ENCODE results near the gene DGKQ. TPM values are rescaled to one million over a fixed set of nuclear protein-coding genes. Genes with fewer than 3 reads are reported as not detected.
"Not testable (repeated sequence)": the region's sequence is repeated elsewhere in the genome, so short reads cannot be mapped to it uniquely, and the experiment has no call there.

DGKQ gene
- polyA plus RNA-seq, 4 donors = 6.0 to 9.9 (median 7.1) TPM

DNA sequence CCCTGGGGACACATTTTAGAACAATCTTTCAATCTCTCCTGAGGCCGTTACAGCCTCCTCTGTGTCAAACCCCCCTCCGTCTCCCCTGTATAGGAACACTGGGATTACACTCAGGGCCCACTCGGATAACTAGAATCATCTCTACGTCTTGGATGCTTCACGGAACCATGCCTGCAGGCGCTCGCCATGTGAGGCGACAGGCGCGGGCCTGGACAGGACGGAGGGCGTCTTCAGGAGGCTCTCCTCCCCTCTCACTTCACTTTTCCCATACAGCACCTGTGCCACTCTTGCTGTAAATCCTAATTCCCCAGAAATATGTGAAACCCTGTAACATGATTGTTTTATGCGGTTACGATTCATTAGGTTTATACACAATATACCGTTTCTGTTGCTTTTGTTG is 9.4 kb upstream of the DGKQ start:
- no peak for DNase-seq (ENCODE audit: low read depth in 4 of 4, low spot score in 3 of 4)

DNA sequence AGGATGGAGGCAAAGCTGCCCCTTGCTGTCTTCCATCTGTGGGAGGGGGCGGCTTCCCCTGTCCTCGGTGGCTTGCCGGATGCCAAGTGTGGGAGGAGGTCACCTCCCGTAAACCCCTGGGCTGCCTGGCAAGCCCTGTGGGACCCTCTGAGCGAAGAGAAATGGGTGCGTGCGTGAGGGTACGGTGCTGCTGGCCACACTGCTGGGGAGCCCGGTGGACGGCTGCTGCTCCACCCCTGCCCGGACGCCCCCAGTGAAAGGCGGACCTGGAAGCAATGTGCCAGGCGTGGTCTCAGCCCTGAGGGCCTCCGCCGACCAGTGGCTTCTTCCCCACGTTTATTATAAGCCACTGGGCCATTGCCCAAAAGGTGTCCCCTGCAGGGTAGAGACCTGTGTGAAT is 8.9 kb upstream of the DGKQ start:
- no peak for DNase-seq (ENCODE audit: low read depth in 4 of 4, low spot score in 3 of 4)

DNA sequence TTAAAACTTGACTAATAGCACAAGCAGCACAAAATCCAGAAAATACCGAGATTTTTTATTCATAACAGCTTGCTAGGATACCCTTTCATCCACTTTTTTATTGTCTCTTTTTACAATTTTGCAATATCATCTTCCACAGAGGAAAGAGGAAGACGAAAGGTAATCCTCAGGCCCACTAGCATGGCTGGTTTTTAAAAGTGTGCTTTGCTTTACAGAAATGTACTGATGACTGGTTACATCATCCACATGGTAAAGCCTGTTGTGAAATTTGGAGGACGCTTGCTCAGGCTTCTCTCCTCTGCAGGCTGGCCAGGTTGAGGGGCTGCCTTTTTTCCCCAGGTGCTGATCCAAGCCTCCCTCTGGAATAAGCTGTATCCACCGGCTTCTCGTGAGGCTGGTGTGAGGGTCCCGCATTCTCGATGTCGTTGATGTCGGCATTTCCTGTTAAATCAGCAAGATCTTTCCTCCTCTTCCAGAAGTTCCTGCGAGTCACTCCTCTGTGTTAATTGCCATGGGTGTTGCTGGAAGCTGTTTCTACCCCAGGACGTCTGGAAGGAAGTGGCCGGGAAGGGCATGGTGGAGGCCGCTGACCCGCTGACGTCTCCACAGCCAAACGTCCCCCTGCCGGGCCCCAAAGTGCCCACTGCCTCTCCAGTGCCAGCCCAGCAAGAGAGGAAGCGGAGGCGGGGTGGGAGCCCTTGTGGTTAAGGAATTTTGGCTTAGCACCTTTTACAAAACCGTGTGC is 5.8 kb upstream of the DGKQ start:
- DNase-seq (ENCODE audit: low read depth in 4 of 4, low spot score in 3 of 4) = no peak

DNA sequence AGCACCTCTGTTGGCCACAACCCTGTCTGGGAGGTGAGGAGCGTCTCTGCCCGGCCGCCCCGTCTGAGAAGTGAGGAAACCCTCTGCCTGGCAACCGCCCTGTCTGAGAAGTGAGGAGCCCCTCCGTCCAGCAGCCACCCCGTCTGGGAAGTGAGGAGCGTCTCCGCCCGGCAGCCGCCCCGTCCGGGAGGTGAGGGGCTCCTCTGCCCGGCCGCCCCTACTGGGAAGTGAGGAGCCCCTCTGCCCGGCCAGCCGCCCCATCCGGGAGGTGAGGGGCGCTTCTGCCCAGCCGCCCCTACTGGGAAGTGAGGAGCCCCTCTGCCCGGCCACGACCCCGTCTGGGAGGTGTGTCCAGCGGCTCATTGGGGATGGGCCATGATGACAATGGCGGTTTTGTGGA is 2.6 kb upstream of the DGKQ start:
- DNase-seq (ENCODE audit: low read depth in 4 of 4, low spot score in 3 of 4) = not testable (repeated sequence)

DNA sequence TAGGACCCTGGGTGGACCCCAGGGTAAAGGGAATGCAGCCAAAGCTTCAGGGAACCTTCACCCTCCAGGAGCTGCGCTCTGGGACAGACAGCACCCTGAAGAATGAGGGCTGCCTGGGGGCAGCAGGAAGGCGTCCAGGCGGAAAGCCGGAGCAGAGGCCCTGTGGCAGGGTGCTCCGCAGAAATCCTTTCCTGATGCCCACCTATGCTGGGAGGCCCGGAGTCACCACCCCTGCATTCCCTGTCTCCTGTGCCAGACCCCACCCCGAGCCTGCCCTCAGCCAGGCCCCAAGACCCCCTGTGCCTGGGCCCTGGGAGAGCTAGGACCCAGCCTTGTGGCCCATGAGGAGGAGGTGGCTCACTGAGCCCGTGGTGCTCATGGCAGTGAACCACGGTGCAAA is 1.3 kb upstream of the DGKQ start:
- DNase-seq (ENCODE audit: low read depth in 4 of 4, low spot score in 3 of 4) = no peak

DNA sequence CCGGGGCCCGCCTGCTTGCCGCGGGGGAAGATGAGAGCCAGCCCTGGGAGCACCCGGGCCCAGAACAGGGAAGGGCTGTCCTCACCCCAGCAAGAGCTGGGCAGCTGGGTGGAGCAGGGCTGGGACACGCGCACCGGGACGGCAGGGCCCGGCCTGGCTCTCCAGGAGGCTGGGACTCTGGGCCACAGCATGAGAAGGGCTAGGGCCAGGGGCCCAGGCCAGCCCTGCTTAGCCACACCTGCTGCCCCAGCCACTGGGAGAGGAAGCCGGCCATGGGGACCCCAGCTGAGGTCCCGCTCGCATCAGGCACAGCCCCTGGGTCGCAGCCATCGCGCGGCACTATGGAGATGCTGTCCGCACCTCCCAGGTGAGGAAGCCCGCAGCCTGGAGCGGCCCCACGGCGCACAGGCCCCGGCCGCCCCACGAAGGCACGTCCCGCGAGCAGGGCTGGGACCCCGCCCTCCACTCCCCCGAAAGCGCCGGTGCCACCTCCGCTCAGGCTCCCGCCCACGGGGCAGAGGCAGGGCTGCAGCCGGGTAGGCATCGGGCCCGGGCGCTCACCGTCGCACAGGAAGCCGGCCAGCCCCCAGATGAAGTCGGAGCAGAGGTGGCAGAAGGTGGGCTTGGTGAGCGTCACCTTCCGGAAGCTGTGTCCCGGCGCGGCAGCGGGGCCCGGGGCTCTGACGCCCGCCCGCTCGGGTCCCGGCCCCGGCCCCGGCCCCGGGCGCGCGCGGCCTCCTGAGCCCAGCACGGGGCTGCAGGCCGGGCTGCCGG is 531 bp downstream of the DGKQ start:
- DNase-seq (ENCODE audit: low read depth in 4 of 4, low spot score in 3 of 4) = no peak

DNA sequence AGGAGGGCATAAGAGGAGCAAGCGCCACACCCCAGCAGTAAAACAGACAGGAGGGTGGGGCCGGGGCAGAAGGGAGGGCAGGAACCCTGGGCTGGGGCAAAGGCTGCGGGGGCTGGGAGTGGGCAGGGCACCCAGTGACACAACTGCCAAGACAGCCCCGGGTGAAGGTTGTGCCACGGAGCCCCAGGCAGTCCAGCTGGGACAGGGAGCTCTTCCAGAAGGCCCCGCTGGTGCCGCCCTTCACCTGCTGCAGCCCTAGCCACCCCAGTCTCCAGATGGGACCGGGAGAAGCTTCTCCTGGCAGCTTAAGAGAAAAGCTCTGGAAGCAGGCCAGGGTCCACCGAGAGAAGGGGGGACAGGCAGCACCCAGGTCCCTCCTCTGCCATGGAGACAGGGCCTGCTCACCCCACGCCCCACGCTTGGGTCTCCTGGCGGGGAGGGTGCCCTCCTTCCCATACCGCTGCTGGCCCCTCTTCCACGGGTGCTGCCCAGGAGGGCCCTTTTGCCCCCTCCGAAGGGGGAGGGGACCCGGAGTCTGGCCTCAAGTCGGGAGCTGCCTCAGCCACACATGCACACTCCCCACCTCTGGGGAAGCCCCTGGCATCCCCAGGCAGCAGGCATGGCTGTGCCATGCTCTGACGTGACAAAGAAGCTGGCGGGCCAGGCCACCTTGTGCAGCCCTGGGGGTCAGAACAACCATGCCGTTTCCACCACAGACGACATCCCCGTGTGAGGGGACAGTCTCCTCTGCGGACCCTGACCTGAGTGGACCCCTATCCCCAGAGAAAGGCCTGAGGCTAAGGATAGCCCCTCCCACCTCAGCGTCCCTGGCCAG is 1.5 kb downstream of the DGKQ start:
- DNase-seq (ENCODE audit: low read depth in 4 of 4, low spot score in 3 of 4) = no peak

DNA sequence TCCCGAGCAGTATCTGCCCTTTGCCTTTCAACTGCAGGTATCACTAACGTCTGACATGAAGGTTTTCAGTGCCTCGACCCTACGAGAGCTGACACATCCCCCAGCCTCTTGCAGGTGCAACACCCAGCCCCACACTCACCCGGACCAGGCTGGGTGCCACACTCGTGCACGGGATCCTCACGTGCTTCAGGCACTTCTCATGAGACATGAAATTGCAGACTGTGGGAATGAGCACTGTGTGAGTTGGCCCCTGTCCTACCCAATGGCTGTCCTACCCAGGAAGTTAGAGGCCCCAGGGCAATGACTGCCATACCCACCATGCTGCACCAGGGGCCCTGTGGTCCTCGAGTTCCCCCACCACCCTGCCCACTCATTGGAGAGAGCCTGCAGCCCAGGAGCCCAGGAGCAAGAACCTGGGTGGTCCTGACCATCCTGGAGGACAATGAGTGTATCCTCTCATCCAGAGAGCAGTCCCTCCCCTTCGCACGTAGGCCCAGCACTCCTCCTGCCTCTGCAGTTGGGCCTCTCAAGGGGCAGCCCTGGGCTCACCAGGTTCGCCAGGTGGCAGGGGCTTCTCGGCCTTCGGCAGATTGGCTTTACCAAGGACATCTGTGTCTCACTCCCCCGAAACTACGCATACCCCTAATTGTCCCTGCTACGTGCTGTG is 2.4 kb downstream of the DGKQ start:
- no peak for DNase-seq (ENCODE audit: low read depth in 4 of 4, low spot score in 3 of 4)

DNA sequence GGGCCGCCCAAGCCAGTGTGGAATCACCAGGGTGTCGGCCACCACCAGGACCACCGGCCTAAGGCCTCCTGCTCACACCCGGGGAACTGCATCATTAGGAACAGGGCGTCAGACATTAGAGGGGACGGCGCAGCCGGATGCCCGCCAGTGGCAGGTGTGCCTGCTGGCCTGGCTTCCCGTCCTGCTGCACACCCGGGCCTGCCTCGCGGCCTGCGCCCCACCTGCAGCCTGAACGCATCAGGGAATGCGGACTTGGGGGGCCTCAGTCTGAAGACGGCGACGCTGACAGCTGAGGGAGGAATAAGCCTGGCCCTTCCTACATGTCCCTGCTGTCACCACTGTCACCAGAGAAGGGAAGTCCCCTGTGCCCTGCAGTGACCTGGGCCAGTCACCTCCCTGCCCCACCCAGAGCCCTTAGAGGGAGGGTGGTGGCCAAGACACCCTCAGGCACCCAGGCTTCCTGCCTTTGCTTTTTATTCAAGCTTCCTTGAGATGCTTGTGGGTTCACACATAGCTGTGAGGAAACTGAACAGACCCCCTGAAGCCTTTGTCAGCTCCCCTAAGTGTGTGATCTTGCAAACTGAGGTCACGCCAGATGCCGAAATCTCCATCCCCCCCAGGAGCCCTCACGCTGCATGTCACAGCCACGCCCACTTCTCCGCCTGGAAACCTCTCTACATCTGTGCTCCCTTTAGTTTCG is 3.2 kb downstream of the DGKQ start:
- no peak for DNase-seq (ENCODE audit: low read depth in 4 of 4, low spot score in 3 of 4)

DNA sequence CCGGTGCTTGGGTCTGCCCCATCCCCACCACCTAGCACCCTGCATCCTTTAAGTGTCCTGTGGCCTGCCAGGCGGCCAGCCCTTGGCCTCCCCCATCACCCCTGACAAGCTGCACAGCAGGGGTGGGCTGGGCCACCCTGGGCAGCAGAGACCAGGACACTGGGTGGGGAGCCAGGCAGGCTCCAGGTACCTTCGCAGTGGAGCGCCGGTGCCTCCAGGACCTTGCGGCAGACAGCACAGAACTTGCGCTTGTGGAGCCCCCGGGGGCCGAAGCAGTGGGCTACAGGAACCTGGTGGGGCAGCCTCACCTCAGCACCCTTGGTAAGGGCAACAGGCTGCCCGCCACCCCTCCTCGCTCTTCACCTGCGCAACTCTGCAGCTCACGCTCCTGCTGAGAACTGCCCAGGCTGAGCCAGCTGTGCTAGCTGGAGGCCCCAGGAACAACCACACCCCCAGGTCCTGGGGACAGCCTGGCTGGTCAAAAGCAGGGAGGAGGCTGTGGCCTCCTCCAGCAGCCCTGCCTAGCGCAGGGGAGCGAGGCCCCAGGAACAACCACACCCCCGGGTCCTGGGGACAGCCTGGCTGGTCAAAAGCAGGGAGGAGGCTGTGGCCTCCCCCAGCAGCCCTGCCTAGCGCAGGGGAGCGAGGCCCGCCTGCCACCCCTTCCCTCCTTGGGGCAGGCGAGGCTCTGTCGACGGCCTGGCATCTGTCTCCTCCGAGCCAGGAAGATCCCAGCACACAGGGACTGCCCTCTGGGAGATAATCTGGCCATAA is 4.6 kb downstream of the DGKQ start:
- no peak for DNase-seq (ENCODE audit: low read depth in 4 of 4, low spot score in 3 of 4)

DNA sequence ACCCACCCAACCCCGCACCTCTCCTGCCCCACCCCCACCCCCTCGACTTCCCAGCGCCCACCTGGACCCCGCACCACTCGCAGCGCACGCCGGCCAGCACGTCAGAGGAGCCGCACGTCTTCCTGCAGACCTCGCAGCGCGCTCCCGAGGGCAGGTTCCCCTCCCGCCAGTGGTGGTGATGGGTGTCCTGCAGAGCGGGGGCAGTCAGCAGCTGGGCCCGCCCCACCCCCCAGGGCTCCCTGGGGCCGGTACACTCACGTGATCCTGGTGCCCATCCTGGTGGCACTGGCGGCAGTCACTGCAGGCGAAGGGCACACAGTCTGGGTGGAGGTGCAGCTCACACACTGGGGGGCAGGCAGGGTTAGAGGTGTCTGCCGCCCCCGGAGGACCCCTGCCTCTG is 5.1 kb downstream of the DGKQ start:
- DNase-seq (ENCODE audit: low read depth in 4 of 4, low spot score in 3 of 4) = no peak

DNA sequence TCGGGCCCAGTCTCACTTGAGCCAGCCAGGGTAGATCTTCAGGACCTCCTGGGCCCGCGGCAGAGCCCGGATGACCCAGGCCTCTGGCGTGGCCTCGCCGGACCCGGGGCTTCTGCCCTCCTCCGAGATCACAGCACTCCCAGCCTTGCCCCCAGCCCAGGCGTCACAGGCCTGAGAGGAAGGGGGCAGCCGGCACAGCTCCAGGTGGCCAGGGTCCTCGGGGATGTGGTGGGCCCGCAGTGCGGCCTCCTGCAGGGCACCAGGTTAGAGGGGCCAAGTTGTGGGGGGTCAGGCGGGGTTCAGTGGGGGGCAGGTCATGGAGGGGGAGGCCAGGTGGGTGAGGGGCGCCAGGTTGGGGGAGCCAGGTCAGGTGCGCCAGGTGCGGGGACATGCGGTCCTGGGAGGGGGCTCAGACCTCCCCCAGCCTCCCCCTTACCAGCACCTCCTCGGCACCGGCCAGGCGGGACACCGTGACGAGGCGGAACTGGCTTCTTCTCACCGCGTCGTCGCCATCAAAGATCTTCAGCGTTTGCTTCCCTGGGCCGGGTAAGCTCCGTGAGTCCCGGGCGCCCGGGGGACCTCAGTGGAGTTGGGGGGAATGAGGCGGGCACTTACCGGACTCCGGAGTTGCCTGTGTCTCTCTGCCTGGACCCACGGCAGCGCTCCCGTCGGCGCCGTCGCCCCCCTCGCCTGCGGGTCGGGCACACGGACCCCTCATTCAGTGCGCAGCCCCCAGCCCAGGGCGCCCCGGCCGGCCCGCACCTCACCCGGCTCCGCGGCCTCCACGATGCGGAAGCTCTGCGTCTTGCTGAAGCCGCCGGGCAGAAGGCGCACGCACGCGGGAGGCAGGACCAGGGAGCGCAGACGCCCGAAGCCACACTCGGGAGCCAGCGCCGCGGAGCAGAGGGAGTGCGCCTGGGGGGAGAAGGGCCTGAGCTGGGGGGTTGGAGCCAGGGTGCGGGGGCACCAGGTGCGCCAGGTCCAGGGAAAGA is 6.0 kb downstream of the DGKQ start:
- DNase-seq (ENCODE audit: low read depth in 4 of 4, low spot score in 3 of 4) = no peak

DNA sequence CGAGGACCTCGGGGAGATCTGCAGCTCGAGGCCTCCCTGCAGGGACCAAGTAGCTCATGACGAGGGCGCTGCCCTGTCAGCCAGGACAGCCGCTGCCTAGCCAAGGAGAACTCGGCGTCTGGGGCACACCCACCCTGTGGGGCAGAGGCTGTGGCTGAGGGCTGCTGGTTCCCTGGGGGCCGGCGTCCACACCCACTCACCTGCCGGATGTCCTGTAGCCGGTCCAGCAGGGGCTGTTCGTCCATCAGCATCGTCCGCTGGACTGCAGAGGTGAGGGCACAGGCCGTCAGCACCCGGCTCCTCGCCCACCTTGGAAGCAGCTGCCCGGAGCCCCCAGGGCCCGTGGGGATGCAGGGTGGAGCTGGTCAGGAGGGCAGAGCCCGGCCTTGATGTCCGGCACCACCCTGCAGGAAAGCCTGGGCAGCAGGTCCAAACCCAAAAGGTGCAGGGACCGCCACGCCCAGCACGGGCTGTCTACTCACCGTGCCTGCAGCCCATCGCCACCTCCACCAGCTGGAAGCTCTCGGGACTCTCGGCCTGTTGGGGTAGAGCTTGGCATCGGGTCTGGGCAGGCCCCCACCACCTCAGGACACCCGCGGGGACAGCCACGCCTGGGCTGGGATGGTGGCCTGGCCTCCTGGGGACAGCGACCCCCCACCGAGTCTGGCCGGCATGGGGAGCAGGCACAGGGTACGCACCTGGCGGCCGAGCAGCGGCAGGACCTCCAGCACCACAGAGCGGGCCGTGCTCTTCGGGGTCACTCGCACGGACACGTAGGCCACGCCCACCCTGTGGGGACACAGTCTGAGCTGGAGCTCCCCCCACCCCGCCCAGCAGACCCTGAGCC is 6.9 kb downstream of the DGKQ start:
- DNase-seq (ENCODE audit: low read depth in 4 of 4, low spot score in 3 of 4) = no peak

DNA sequence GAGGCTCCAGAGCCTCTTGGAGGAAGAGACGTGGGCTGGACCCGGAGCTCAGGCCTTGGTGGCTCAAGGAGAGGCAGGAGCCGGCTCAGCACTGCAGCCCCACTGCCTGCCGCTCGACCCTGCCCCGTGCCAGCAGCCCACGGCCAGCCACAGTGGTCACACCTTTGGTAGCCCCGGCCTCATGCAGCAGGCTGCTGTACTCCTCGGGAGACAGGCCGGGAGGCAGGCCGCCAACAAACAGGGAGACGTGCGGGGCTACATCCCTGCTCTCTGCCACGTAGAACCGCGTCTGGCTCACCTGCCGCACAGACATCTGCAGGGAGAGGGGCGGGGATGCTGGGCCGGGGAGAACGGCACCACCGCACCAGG is 7.6 kb downstream of the DGKQ start:
- no peak for DNase-seq (ENCODE audit: low read depth in 4 of 4, low spot score in 3 of 4)

DNA sequence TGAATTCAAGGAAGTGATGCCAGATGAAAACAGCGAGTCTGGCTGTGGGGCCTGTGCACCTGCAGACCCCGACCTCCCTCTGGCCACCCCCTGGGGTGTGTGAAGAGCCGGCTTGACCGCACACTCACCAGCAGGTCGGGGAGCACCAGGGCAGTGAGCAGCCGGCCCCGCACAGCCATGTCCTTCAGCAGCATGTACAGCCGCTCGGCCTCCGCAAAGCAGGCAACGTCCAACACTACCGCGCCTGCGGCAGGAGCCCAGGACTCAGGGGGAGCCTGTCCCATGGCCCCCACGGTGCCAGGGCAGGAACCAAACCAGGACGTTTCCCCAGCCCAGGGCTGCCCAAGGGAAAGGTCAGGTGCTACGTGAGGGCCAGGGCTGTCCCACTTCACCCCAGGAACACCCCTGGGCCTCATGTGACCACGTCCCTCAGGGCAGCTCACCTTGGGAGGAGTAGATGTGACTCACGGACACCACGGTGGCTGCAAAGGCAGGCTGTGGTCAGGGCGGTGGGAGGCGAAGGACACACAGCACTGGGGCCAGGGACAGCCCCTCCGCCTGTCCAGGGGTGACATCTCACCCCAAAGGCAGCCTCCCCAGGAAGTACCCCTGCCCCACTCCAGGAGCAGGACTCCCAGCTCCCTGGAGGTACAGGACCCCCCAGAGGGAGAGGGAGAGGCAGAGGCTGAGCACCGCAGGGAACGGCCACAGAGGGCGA is 8.2 kb downstream of the DGKQ start:
- DNase-seq (ENCODE audit: low read depth in 4 of 4, low spot score in 3 of 4) = no peak

DNA sequence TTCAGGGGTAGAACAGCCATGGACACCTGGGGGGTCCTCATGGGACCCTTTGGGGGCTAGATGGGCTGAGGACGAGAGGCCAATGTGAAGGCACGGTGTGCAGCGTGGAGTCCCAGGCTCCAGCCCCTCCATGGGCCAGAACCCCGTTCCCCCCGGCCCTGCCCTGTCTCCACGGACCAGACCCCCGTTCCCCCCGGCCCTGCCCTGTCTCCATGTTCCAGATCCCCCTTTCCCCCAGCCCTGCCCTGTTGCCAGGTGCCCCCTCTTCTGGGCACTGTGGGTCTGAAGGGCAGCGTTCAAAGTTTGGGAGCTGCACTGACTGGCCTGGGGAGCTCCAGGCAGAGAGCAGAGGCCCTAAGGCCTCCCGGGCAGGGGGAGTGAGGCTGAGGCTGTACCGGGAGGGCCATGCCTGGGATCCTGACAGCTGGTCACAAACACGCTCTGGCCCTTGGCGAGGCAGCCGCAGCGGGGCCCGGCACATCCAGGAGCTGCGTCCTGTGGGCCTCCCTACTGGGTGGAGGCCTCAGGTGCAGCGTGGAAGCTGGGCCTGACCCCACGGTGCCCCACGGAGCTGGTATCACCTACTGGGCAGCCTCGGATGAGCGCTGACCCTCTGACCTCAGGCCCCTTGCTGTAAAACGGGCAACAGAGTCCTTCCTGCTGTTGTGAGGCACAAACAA is 8.9 kb downstream of the DGKQ start:
- DNase-seq (ENCODE audit: low read depth in 4 of 4, low spot score in 3 of 4) = no peak

All from left renal pelvis (tissue), 4 donors.